Measurements from ENCODE around the gene SUPT5H.

The SUPT5H gene

GRCh38 chr19:39445196-39446111 lies at the start of gene SUPT5H:
Gene SUPT5H (plus strand): TSS chr19:39445582. CDS start chr19:39445891, 309 bp downstream.
- in situ Hi-C loops (cut with MboI; ENCODE audit: low sequenced_read_pairs), result no loop called here

- in situ Hi-C loops (cut with MboI; ENCODE audit: low sequenced_read_pairs), result no loop called here
Measured at GRCh38 chr19:39397360-39398296, 47.8 kb upstream of the SUPT5H start.

- in situ Hi-C loops (cut with MboI; ENCODE audit: low sequenced_read_pairs), result no loop called here
Measured at GRCh38 chr19:39398297-39398864, 47.0 kb upstream of the SUPT5H start.

- in situ Hi-C loops (cut with MboI; ENCODE audit: low sequenced_read_pairs), result no loop called here
Measured at GRCh38 chr19:39399668-39400050, 45.7 kb upstream of the SUPT5H start.

- in situ Hi-C loops (cut with MboI; ENCODE audit: low sequenced_read_pairs), result no loop called here
Measured at GRCh38 chr19:39400061-39400460, 45.3 kb upstream of the SUPT5H start.

- in situ Hi-C loops (cut with MboI; ENCODE audit: low sequenced_read_pairs), result no loop called here
Measured at GRCh38 chr19:39401070-39401548, 44.3 kb upstream of the SUPT5H start.

GRCh38 chr19:39401549-39402345 lies 43.6 kb upstream of the SUPT5H start:
- in situ Hi-C loops (cut with MboI; ENCODE audit: low sequenced_read_pairs), result no loop called here

- in situ Hi-C loops (cut with MboI; ENCODE audit: low sequenced_read_pairs), result no loop called here
Measured at GRCh38 chr19:39402346-39403300, 42.8 kb upstream of the SUPT5H start.

- in situ Hi-C loops (cut with MboI; ENCODE audit: low sequenced_read_pairs), result no loop called here
Measured at GRCh38 chr19:39403331-39404312, 41.8 kb upstream of the SUPT5H start.

- in situ Hi-C loops (cut with MboI; ENCODE audit: low sequenced_read_pairs), result no loop called here
Measured at GRCh38 chr19:39405261-39405957, 40.0 kb upstream of the SUPT5H start.

GRCh38 chr19:39405958-39406655 lies 39.3 kb upstream of the SUPT5H start:
- in situ Hi-C loops (cut with MboI; ENCODE audit: low sequenced_read_pairs), result no loop called here

GRCh38 chr19:39406656-39407409 lies 38.5 kb upstream of the SUPT5H start, which contains the start of gene ZFP36:
Gene ZFP36 (plus strand): TSS chr19:39406847. CDS start chr19:39406905, 58 bp downstream.
- in situ Hi-C loops (cut with MboI; ENCODE audit: low sequenced_read_pairs), result no loop called here

GRCh38 chr19:39407410-39407659 lies 38.0 kb upstream of the SUPT5H start:
- in situ Hi-C loops (cut with MboI; ENCODE audit: low sequenced_read_pairs), result no loop called here

GRCh38 chr19:39407660-39408391 lies 37.6 kb upstream of the SUPT5H start:
- in situ Hi-C loops (cut with MboI; ENCODE audit: low sequenced_read_pairs), result no loop called here

GRCh38 chr19:39408392-39409207 lies 36.8 kb upstream of the SUPT5H start:
- in situ Hi-C loops (cut with MboI; ENCODE audit: low sequenced_read_pairs), result no loop called here

Data from HL-60/S4 treated with retinoic acid at 250 ng/mL for 4 days and 3 days (cell line).